Parathyroid adenoma (tissue), 2 donors: ENCODE data around the gene ATG101.

Experiments
- H2AFZ ChIP-seq: fragments of 300-600 bp; sonication (generic); one replicate; pipeline ENCODE4 v1.7.0; 2017; ENCODE audit warnings: antibody characterized with exemption, mild to moderate bottlenecking
- H3K27ac ChIP-seq: fragments of 300-600 bp; sonication (generic); one replicate; pipeline ENCODE4 v1.7.0; 2017
- H3K27me3 ChIP-seq: fragments of 300-600 bp; sonication (generic); one replicate; pipeline ENCODE4 v1.7.0; 2017; ENCODE audit warnings: low read length; ENCODE audit not compliant: control insufficient read depth, insufficient read depth
- H3K36me3 ChIP-seq: fragments of 300-600 bp; sonication (generic); one replicate; pipeline ENCODE4 v1.7.0; 2017; ENCODE audit warnings: low read length; ENCODE audit not compliant: control insufficient read depth, insufficient read depth
- H3K4me1 ChIP-seq: fragments of 300-600 bp; sonication (generic); one replicate; pipeline ENCODE4 v1.7.0; 2017; ENCODE audit warnings: control low read depth
- H3K4me2 ChIP-seq: fragments of 300-600 bp; sonication (generic); one replicate; pipeline ENCODE4 v1.7.0; 2017; ENCODE audit warnings: low read length
- H3K4me3 ChIP-seq: fragments of 300-600 bp; sonication (generic); one replicate; pipeline ENCODE4 v1.7.0; 2017; ENCODE audit warnings: low read depth, low read length
- H3K79me2 ChIP-seq: fragments of 300-600 bp; sonication (generic); one replicate; pipeline ENCODE4 v1.7.0; 2017; ENCODE audit warnings: control low read depth
- H3K9ac ChIP-seq: fragments of 300-600 bp; sonication (generic); one replicate; pipeline ENCODE4 v1.7.0; 2017; ENCODE audit warnings: mild to moderate bottlenecking
- H3K9me3 ChIP-seq: fragments of 300-600 bp; sonication (generic); one replicate; pipeline ENCODE4 v1.7.0; 2017; ENCODE audit warnings: low read length; ENCODE audit not compliant: control insufficient read depth
- CTCF ChIP-seq: fragments of 300-600 bp; sonication (generic); IDR thresholded peaks from one replicate; pipeline ENCODE4 v1.7.0; 2017; ENCODE audit warnings: antibody characterized with exemption, mild to moderate bottlenecking
- donor health status: primary hyperparathyroidism.

The ATG101 gene

DNA sequence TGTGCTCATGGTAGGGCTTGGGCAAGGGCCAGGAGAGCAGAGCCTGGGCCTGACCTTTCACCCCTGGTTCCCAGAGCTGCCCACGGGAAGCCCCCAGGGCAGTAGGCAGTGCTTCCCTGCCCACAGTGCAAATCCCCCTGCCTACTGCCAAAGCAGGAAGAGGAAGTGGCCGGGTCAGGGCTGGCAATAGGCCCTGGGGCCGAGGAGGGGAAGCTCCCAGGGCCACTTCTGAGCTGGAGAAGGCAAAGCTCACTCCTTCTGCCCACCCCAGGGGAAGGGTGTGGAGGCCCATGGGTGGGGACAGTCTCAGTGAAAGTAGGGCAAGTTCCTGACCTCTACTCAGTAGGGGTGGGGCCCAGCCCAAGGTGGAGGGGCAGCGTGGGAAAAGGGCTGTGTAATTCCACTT lies 24.0 kb upstream of the ATG101 start:
- Histone ChIP-seq H3K9ac (no peak overlapping the region), H3K27me3 (no peaks in the 10 kb centered on the region), H2AFZ (no peak overlapping the region), H3K79me2 (peaks cover 4% of the 10 kb centered on the region), H3K36me3 (no peaks in the 10 kb centered on the region), H3K27ac (peak overlapping the region; percentile 70), H3K9me3 (no peaks in the 10 kb centered on the region), H3K4me1 (peaks cover 9% of the 10 kb centered on the region), H3K4me2 (no peak overlapping the region), H3K4me3 (no peak overlapping the region)
- TF ChIP-seq CTCF: no peak

- Histone ChIP-seq H3K27ac (no peak overlapping the region), H2AFZ (no peak overlapping the region), H3K79me2 (peaks cover 4% of the 10 kb centered on the region), H3K9ac (no peak overlapping the region), H3K4me2 (no peak overlapping the region), H3K4me1 (peaks cover 6% of the 10 kb centered on the region), H3K36me3 (no peaks in the 10 kb centered on the region), H3K27me3 (no peaks in the 10 kb centered on the region), H3K9me3 (no peaks in the 10 kb centered on the region), H3K4me3 (no peak overlapping the region)
- TF ChIP-seq CTCF: no peak
Measured at GRCh38 chr12:52046859-52047258, 22.9 kb upstream of the ATG101 start.

GRCh38 chr12:52049286-52049685 lies 20.5 kb upstream of the ATG101 start:
- Histone ChIP-seq H3K4me2 (no peak overlapping the region), H3K79me2 (peaks cover 4% of the 10 kb centered on the region), H3K9me3 (no peaks in the 10 kb centered on the region), H3K36me3 (no peaks in the 10 kb centered on the region), H2AFZ (no peak overlapping the region), H3K4me3 (no peak overlapping the region), H3K27ac (no peak overlapping the region), H3K4me1 (peaks cover 11% of the 10 kb centered on the region), H3K9ac (no peak overlapping the region), H3K27me3 (no peaks in the 10 kb centered on the region)
- no peak for TF ChIP-seq CTCF

DNA sequence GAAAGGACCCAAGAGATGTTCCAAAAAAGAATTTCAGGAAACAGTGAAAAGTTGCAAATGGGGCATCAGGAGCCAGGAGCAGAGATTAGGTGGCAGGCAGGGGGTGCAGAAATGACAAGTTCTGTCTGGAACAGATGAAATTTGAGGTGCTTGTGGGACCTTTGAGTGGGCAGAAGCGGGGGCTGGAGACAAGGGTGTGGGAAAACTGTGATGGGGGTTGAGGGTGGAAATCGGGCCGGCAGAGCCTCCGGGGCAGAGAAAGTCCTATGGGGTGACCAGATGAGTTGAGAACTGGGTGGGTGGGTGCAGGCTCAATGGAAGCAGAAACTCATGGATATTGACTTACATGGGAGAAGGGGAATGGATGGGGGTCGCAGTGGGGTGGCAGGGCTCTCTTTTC lies 20.1 kb upstream of the ATG101 start:
- no peak overlapping the region for H3K4me3 ChIP-seq
- TF ChIP-seq CTCF: no peak
- peak overlapping the region; percentile 94 for H3K27ac ChIP-seq
- no peaks in the 10 kb centered on the region for H3K9me3 ChIP-seq
- H2AFZ ChIP-seq: no peak overlapping the region
- no peaks in the 10 kb centered on the region for H3K36me3 ChIP-seq
- no peak overlapping the region for H3K4me2 ChIP-seq
- H3K9ac ChIP-seq: no peak overlapping the region
- H3K4me1 ChIP-seq: peaks cover 11% of the 10 kb centered on the region
- no peaks in the 10 kb centered on the region for H3K27me3 ChIP-seq
- peaks cover 4% of the 10 kb centered on the region for H3K79me2 ChIP-seq

DNA sequence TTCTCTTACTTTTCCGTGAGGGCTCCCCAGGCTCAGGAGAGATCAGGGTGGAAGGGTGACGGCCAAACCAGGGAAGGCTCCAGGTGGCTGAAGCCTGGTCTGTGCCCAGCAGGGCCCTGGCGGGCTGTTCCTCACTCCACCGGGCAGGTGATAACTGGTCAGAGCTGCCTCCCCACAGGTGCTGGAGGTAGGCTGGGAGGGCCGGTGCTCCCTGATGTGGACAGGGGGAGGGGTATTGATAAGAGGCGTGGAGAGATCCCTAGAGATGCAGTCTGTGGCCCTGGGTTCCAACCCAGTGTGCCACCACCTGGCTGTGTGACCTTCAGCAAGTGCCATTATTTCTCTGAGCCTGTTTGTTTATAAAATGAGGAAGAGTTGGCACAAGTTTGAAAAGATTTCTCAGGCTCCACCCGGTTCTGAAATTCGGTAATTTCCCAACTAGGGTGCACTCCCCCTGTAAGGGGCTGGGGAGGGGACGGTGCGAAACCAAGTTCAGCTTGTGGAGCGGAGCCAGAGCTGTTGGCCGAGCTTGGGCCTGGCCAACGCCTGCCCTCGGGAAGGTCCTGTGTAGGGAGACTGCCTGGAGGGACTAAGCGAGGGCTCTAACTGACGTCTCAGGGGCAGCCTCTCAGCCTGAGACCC lies 19.5 kb upstream of the ATG101 start:
- Histone ChIP-seq H3K27ac (peak overlapping the region; percentile 94), H2AFZ (peak overlapping the region; percentile 80), H3K4me1 (peaks cover 11% of the 10 kb centered on the region), H3K9me3 (no peaks in the 10 kb centered on the region), H3K4me2 (peak overlapping the region; percentile 81), H3K27me3 (no peaks in the 10 kb centered on the region), H3K4me3 (peak overlapping the region; percentile 60), H3K36me3 (no peaks in the 10 kb centered on the region), H3K79me2 (peaks cover 4% of the 10 kb centered on the region), H3K9ac (peak overlapping the region; percentile 73)
- no peak for TF ChIP-seq CTCF
